ENCODE data around the gene AP5B1.

DNA sequence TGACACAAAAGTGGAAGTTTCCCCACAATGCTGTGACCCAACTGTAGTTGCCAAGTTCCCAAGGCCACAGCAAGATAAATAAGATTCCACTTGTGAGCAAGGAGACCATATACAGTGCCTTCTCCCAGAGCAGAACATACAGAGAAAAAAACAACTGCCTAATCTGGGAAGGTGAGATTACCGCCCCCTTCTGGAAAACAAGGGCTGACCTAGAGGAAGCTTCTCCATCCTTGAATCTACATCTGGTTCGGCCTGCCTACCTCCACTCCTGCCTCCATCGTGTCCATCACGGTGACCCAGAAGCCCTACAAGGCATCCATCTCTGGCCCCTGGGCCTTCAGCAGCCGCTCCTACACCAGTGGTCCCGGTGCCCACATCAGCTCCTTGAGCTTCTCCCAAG is 54.1 kb downstream of the AP5B1 start:
- TF ChIP-seq EZH2 (IDR thresholded peaks at IDR 0.05; ENCODE audit: borderline replicate concordance, low read length): no peak
- peak; percentile 46 for TF ChIP-seq CTCF (IDR thresholded peaks at IDR 0.05; ENCODE audit: low read length)

Data from OCI-LY1 (cell line).